GM20000 (cell line): ENCODE results near the gene ERICH6B.

Source experiments
- DNase-seq: peaks from one replicate; pipeline ENCODE4 v3.0.0; 2012; ENCODE audit warnings: low spot score
- TF ChIP-seq, protein P1 (sequence below): IDR thresholded peaks from 2 replicates; pipeline ENCODE4 v1.5.1; 2012; ENCODE audit warnings: mild to moderate bottlenecking, control low read depth; ENCODE audit errors: extremely low read depth, missing control alignments

Gene ERICH6B

DNA sequence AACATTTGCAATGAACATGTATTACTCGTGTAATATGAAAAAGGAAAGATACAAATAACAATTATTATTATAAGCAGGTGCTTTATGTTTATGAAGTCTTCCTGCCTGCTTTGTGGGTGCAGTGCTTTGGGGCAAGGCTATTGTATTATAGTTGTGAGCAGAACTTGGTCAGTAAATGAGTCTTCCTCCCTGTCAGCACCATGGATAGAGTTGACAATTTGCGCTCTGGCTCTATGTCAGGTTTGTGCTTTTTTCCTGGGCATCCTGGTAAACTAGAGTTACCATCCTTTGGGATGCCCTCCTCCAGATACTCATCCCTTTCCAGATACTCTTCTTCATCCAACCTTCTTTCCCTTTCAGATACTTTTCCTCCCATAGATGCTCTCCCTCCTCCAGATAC, 19.6 kb downstream of the ERICH6B start:
- TF ChIP-seq, protein P1, sequence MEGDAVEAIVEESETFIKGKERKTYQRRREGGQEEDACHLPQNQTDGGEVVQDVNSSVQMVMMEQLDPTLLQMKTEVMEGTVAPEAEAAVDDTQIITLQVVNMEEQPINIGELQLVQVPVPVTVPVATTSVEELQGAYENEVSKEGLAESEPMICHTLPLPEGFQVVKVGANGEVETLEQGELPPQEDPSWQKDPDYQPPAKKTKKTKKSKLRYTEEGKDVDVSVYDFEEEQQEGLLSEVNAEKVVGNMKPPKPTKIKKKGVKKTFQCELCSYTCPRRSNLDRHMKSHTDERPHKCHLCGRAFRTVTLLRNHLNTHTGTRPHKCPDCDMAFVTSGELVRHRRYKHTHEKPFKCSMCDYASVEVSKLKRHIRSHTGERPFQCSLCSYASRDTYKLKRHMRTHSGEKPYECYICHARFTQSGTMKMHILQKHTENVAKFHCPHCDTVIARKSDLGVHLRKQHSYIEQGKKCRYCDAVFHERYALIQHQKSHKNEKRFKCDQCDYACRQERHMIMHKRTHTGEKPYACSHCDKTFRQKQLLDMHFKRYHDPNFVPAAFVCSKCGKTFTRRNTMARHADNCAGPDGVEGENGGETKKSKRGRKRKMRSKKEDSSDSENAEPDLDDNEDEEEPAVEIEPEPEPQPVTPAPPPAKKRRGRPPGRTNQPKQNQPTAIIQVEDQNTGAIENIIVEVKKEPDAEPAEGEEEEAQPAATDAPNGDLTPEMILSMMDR: no peak
- no peak for DNase-seq

- TF ChIP-seq, protein P1: no peak
- no peak for DNase-seq
Measured at GRCh38 chr13:45594764-45595163, 20.8 kb downstream of the ERICH6B start.

DNA sequence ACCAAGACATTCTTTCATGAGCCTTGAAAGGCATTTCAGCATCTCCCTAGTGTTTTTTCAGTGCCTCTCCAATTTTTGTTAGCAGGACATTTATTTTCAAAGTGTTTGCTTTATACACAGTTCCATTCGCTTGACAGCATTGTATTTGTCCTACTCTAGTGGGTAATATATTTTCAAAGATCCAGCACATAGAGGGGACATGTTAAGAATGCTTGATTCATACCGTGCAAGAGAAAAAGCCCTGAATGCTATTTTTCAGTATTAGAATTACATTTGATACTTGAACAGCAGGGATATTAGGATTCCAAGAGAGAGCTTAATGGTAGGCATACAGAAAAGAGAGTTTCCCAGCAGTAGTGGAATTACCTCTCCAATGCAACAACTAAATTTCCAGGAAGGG, 21.3 kb downstream of the ERICH6B start:
- TF ChIP-seq, protein P1: no peak
- no peak for DNase-seq

DNA sequence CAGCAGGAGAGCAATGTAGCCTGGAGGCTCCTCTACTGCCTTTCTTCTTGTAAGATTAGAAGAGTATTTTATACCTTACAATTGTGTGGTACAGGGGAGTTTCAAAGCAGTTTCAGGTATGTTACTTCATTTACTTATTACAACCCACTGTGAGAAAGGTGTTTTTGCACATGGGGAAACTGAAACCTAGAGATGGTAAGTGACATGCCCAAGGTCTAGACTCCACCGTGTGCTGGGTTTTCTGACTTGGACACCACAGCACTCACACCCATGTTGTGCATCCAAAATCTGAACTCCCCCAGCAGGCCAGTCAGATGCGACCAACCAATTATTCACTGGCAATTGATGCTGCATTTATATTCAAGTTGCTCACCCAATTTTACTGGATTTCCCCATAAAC, 22.8 kb downstream of the ERICH6B start:
- peak; percentile 12 for DNase-seq
- TF ChIP-seq, protein P1: no peak

GRCh38 chr13:45590066-45590465, 25.5 kb downstream of the ERICH6B start:
- no peak for DNase-seq

GRCh38 chr13:45587897-45588296, 27.6 kb downstream of the ERICH6B start:
- DNase-seq: no peak
- TF ChIP-seq, protein P1: no peak

More at GRCh38 chr13:45590066-45590465, 25.5 kb downstream of the ERICH6B start:
- TF ChIP-seq, protein P1: no peak

- DNase-seq: no peak
- TF ChIP-seq, protein P1: no peak
Measured at GRCh38 chr13:45584816-45585215, 30.7 kb downstream of the ERICH6B start.
